Measurements from ENCODE around the gene NKIRAS2. TPM values are rescaled to one million over a fixed set of nuclear protein-coding genes. Genes with fewer than 3 reads are reported as not detected.

NKIRAS2 gene
- polyA plus RNA-seq, 1 donor from 2014 or later, result 60.2 TPM

DNA sequence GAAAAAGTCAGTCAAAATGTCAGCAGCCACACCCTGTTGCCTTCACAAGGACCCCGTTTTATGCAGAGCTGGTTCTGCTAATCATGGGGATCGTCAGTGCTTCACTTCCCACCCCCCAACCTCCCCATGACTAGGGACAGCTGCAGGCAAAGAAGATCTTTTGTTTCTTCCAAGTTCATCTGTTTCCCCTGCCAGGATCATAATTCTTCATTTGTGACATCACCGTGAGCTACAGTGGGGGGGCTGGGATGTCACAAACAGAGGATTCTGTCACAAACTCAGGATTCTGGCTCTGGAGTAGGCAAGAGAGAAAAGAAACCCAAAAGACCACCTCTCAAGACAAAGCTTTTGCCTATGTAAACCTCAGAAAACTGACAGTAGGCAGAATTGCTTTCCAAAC lies 27.3 kb upstream of the NKIRAS2 start:
- no peaks in the 10 kb centered on the region for H3K9me2 ChIP-seq (ENCODE audit: insufficient read depth, low read length)
- H2AFZ ChIP-seq (ENCODE audit: low read depth, low read length), result no peak overlapping the region
- H3K36me3 ChIP-seq (ENCODE audit: insufficient read depth, low read length), result peaks cover 23% of the 10 kb centered on the region
- H3K4me3 ChIP-seq (ENCODE audit: low read length), result no peak overlapping the region
- H3K4me2 ChIP-seq (ENCODE audit: low read length), result no peak overlapping the region
- TF ChIP-seq EP300 (conservative IDR thresholded peaks at IDR 0.05; ENCODE audit: poor library complexity, severe bottlenecking), result no peak
- no peak for TF ChIP-seq RAD21 (conservative IDR thresholded peaks at IDR 0.05)
- TF ChIP-seq MXI1 (conservative IDR thresholded peaks at IDR 0.05; ENCODE audit: poor library complexity, severe bottlenecking), result no peak
- no peak for TF ChIP-seq SMC3 (conservative IDR thresholded peaks at IDR 0.05; ENCODE audit: poor library complexity)
- no peak for TF ChIP-seq TAF1 (IDR thresholded peaks at IDR 0.05; ENCODE audit: low read depth)
- TF ChIP-seq, protein P1, sequence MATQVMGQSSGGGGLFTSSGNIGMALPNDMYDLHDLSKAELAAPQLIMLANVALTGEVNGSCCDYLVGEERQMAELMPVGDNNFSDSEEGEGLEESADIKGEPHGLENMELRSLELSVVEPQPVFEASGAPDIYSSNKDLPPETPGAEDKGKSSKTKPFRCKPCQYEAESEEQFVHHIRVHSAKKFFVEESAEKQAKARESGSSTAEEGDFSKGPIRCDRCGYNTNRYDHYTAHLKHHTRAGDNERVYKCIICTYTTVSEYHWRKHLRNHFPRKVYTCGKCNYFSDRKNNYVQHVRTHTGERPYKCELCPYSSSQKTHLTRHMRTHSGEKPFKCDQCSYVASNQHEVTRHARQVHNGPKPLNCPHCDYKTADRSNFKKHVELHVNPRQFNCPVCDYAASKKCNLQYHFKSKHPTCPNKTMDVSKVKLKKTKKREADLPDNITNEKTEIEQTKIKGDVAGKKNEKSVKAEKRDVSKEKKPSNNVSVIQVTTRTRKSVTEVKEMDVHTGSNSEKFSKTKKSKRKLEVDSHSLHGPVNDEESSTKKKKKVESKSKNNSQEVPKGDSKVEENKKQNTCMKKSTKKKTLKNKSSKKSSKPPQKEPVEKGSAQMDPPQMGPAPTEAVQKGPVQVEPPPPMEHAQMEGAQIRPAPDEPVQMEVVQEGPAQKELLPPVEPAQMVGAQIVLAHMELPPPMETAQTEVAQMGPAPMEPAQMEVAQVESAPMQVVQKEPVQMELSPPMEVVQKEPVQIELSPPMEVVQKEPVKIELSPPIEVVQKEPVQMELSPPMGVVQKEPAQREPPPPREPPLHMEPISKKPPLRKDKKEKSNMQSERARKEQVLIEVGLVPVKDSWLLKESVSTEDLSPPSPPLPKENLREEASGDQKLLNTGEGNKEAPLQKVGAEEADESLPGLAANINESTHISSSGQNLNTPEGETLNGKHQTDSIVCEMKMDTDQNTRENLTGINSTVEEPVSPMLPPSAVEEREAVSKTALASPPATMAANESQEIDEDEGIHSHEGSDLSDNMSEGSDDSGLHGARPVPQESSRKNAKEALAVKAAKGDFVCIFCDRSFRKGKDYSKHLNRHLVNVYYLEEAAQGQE (IDR thresholded peaks at IDR 0.05; ENCODE audit: borderline replicate concordance), result no peak
- no peak for TF ChIP-seq POLR2AphosphoS5 (IDR thresholded peaks at IDR 0.05)
- no peak for TF ChIP-seq EZH2 (IDR thresholded peaks at IDR 0.05; ENCODE audit: borderline replicate concordance, insufficient read depth, low read length, poor library complexity, severe bottlenecking)
- TF ChIP-seq, protein P2, sequence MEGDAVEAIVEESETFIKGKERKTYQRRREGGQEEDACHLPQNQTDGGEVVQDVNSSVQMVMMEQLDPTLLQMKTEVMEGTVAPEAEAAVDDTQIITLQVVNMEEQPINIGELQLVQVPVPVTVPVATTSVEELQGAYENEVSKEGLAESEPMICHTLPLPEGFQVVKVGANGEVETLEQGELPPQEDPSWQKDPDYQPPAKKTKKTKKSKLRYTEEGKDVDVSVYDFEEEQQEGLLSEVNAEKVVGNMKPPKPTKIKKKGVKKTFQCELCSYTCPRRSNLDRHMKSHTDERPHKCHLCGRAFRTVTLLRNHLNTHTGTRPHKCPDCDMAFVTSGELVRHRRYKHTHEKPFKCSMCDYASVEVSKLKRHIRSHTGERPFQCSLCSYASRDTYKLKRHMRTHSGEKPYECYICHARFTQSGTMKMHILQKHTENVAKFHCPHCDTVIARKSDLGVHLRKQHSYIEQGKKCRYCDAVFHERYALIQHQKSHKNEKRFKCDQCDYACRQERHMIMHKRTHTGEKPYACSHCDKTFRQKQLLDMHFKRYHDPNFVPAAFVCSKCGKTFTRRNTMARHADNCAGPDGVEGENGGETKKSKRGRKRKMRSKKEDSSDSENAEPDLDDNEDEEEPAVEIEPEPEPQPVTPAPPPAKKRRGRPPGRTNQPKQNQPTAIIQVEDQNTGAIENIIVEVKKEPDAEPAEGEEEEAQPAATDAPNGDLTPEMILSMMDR (IDR thresholded peaks at IDR 0.05; ENCODE audit: poor library complexity, severe bottlenecking), result no peak
- no peaks in the 10 kb centered on the region for H3K9me3 ChIP-seq (ENCODE audit: low read length)
- no peaks in the 10 kb centered on the region for H3F3A ChIP-seq (ENCODE audit: insufficient read depth, low read length, poor library complexity, severe bottlenecking)
- no peaks in the 10 kb centered on the region for H4K20me1 ChIP-seq (ENCODE audit: insufficient read depth)
- no peak overlapping the region for H3K9ac ChIP-seq (ENCODE audit: low read length)
- no peak overlapping the region for H3K27ac ChIP-seq (ENCODE audit: low read length)
- H3K27me3 ChIP-seq (ENCODE audit: insufficient read depth, low read depth, low read length), result no peaks in the 10 kb centered on the region
- no peaks in the 10 kb centered on the region for H3K79me2 ChIP-seq (replicated peaks; ENCODE audit: insufficient read depth, low read length)

DNA sequence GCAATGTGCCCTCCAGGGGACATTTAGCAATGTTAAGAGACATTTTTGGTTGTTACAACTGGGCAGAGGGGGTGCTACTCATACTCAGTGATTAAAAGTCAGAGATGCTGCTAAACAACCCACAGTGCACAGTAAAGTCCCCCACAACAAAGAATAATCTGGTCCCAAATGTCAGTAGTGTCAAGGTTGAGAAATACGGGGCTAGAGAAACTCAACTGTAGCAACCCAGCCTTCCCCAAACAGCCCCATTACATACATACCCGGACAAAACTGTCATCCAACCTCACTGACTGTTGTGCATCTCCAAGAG lies 23.1 kb upstream of the NKIRAS2 start:
- Histone ChIP-seq H3F3A (ENCODE audit: insufficient read depth, low read length, poor library complexity, severe bottlenecking) (no peaks in the 10 kb centered on the region), H3K27me3 (ENCODE audit: insufficient read depth, low read depth, low read length) (no peaks in the 10 kb centered on the region), H3K27ac (ENCODE audit: low read length) (no peak overlapping the region), H4K20me1 (ENCODE audit: insufficient read depth) (no peaks in the 10 kb centered on the region), H3K9ac (ENCODE audit: low read length) (no peak overlapping the region), H3K4me2 (ENCODE audit: low read length) (no peak overlapping the region), H3K9me2 (ENCODE audit: insufficient read depth, low read length) (no peaks in the 10 kb centered on the region), H3K9me3 (ENCODE audit: low read length) (no peaks in the 10 kb centered on the region), H2AFZ (ENCODE audit: low read depth, low read length) (no peak overlapping the region), H3K79me2 (replicated peaks; ENCODE audit: insufficient read depth, low read length) (peaks cover 4% of the 10 kb centered on the region), H3K4me3 (ENCODE audit: low read length) (no peak overlapping the region), H3K36me3 (ENCODE audit: insufficient read depth, low read length) (peaks cover 16% of the 10 kb centered on the region)
- TF ChIP-seq RAD21 (conservative IDR thresholded peaks at IDR 0.05) (no peak), TAF1 (IDR thresholded peaks at IDR 0.05; ENCODE audit: low read depth) (no peak), MXI1 (conservative IDR thresholded peaks at IDR 0.05; ENCODE audit: poor library complexity, severe bottlenecking) (no peak), POLR2AphosphoS5 (IDR thresholded peaks at IDR 0.05) (no peak), SMC3 (conservative IDR thresholded peaks at IDR 0.05; ENCODE audit: poor library complexity) (no peak), EZH2 (IDR thresholded peaks at IDR 0.05; ENCODE audit: borderline replicate concordance, insufficient read depth, low read length, poor library complexity, severe bottlenecking) (no peak), EP300 (conservative IDR thresholded peaks at IDR 0.05; ENCODE audit: poor library complexity, severe bottlenecking) (no peak)
- TF ChIP-seq, protein P1 (IDR thresholded peaks at IDR 0.05; ENCODE audit: borderline replicate concordance), result no peak
- TF ChIP-seq, protein P2 (IDR thresholded peaks at IDR 0.05; ENCODE audit: poor library complexity, severe bottlenecking), result no peak

Measured in neural cell (in vitro differentiated cells).